ENCODE data around the gene PRELID2.
"Not testable (repeated sequence)": the region's sequence is repeated elsewhere in the genome, so short reads cannot be mapped to it uniquely, and the experiment has no call there.

PRELID2 gene

DNA sequence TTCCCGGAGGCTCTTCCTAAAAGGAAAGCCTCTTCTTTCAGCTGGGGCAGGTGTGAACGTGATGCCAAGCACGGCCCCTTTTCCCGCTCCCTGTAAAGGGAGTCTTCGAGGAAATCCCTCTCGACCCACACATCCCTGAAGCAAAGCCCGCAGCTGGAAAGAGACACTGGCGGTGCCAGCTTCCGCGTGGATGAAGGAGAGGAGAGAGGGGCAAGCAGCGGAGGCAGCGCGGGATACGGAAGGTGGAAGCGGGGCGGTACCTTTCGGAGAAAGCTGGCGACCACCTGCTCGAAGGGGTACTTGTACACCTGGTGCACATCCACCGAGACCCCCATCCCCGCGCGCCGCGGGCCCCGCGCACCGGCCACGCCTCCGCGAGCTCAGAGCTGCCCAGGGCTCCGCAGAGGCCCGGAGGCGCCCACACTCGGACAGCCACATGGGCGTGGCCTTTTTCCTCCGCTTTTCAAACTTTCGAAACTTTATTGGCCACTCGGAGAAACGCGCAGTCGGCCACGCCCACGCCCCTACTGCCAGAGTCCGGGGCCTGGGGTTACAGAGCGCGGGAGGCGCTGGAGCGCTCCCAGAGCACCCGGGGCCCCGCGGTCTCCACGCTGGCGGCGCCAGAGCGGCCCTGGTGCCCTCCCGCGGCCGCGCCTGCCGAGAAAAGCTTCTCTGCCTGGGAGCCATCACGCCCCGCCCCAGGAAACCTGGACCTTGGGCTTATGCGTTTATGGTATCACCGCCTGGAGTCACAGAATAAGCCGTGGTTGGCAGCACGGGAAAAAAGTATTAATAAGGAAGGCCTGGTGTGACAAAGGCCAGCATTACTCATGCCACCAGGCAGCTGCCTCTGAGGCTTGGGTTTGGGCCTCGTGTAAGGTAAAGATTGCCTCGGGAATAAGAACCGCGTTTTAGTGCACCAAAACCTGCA lies at the start of gene PRELID2:
Gene PRELID2 (minus strand): TSS at position 426 of the 931 bp plus-strand sequence. CDS start 91 bp downstream, at position 335.
- peak; percentile 71 for DNase-seq

DNA sequence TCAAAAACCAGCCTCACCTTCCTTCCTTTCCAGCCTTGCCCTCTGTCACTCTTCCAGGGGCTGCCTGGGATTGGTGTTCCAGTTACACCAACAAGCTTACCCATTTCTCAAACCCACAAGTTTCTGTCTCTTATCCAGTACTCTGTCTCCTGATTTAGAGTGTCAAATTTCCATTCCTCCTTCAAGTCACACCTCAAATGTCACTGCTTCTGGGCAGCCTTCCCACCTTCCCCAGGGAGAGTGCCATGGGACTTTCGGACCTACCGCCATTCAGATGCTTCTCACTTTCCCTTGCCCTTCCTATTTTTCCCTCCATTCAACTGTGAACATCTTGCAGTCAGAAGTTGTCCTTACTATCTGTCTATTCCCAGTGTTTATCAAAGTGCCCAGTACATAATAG lies 39.6 kb upstream of the PRELID2 start:
- DNase-seq = no peak

DNA sequence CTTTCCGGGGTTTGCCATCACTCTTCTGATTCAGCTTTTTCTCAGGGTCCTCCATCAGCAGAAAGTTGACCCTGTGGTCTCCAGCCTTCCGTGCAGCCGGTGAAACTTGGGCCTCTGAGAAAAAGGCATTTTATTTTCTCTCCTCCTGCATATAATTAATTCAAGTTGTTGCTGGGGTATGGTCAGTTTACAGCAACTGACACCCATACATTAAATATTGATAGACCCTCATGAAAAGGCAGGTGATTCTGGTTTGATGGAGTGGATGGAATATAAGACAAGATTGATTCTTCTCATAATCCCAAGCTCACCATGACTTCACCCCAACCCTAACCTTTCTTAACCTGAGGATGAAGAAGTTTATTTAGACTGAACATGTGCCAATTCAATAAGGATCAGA lies 37.8 kb upstream of the PRELID2 start, which contains the start of gene GRXCR2:
Gene GRXCR2 (minus strand): TSS at position 101 of the 400 bp plus-strand sequence. CDS start 46 bp downstream, at position 55.
- DNase-seq = no peak

DNA sequence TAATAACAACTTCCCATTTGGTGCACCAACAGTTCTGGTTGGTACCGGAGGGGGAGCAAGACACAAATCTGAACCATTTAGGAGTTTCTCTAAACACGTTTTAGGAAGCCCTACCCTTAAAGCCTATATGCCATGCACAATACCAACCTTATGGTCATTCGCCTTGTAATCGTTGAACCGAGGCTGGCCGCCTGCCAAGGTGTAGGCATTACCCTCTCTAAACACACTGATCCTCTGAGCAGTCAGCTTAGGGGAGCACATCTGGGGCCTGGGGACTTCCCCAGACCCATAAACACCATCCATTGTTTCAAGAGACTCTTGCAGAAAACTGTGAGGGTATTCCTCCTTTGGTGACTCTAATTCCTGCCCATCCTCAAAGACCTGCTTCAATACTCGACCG lies 37.3 kb upstream of the PRELID2 start:
- no peak for DNase-seq

DNA sequence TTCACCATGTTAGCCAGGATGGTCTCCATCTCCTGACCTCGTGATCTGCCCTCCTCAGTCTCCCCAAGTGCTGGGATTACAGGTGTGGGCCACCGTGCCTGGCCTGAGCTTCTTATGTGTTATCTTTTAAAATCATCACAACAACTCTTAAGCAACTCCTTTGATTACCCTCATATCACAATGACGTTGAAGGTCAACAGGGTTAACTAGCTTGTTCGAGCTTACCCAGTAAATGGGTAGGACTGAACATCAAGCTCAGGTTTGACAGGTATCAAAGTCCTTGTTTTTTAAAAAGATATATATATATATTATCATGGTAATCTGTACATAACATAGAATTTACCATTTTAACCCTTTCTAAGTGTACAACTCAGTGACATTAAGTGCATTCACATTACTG lies 34.6 kb upstream of the PRELID2 start:
- no peak for DNase-seq

DNA sequence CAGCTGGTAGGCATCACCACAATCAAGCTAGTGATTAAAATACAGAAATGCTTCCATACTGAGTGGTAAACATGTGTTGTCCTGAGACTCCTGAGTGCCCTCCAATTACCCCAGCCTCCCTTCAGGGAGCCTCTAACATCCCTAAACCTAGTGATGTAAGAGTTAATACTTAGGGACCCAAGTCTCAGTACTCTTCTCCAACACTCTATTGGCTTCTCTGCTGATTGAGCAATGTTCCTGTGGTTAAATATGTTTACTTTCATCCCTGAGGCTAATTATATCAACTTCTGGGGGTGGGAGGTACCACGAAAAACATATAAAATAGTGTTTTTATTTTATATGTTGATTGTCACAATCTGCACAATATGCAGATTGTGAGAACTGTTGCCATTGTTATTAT lies 32.7 kb upstream of the PRELID2 start:
- DNase-seq = no peak

DNA sequence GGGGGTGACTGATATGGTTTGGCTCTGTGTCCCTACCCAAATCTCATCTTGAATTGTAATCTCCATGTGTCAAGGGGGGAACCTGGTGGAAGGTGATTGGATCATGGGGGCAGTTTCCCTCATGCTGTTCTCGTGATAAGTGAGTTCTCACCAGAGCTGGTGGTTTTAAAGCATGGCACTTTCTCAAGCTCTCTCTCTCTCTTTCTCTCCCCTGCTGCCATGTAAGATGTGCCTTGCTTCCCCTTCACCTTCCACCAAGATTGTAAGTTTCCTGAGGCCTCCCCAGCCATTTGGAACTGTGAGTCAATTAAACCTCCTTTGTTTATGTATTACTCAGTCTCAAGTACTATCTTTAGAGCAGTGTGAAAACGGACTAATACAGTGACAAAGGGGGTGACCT lies 29.3 kb upstream of the PRELID2 start:
- DNase-seq = not testable (repeated sequence)

DNA sequence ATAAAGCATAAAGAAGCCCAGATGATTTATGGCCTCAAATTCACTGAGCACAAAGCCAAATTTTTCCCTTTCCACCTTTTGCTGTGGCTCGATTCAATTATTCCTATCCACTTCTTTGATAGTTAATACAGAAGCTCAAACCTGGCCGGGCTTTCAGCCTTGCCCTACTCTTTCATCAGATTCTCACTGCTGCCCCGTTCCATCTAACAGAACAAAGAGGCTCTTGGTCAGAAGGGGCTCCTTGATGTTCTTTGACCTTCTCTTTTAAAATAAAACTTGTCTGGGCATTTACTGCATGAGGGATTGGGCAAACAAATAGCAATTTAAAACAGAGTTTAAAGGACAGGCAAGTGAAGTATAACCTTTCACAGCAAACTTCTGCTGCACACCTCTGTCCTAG lies 27.9 kb upstream of the PRELID2 start:
- no peak for DNase-seq

DNA sequence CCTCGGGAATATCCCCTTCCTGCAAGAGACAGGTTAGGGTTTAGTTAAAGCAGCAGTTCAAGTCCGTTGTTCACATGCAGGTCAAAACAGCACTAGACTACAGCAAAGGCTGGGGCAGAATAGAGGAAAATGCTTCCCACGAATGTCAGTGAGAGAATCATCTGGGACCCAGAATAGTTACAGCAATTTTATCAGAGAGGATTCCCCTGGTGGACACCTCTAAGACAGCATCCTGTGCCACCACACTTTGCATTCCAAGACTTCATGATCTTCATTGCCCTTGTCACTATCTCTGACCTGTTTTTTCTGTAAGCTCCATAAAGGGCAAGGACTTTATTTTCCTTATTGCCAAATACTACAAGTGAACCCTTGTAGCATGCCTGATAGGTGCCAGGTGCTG lies 24.8 kb upstream of the PRELID2 start:
- no peak for DNase-seq

DNA sequence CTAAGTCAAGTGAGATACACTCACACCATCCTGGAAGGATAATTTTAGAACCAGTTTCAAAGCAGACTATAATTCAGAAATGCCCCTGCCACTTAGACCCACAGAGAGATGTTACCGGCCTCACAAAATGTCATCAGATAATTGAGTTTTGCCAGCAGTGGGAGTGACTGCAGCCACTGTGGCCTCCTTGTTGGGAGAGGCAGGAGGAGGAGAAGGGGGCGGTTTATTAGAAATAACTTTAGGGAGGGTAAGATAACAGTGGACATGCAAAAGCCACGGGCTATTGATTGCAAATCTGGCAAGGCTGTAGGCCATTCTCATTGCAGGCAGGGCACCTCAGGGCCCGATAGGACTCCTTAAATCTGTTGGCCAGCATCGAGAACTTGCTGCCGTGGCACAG lies 24.3 kb upstream of the PRELID2 start:
- no peak for DNase-seq

DNA sequence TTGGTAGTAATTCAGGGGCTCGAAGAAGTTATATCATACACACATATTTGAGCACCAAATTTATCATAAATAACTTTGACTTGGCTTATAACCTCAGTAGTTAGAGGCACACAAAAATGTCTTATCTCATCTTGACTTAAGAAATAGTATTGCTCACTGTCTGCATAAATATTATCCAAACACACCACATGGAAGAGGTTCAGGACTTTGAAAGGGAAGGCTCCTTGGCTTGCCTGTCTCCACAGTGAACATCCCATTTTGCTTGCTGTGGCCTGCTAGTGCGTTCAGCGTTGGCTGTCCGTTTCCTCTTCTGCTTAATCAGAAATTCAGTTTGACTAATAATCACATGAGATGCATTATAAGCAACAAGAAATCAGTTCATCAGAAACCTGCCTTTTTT lies 23.8 kb upstream of the PRELID2 start:
- no peak for DNase-seq

DNA sequence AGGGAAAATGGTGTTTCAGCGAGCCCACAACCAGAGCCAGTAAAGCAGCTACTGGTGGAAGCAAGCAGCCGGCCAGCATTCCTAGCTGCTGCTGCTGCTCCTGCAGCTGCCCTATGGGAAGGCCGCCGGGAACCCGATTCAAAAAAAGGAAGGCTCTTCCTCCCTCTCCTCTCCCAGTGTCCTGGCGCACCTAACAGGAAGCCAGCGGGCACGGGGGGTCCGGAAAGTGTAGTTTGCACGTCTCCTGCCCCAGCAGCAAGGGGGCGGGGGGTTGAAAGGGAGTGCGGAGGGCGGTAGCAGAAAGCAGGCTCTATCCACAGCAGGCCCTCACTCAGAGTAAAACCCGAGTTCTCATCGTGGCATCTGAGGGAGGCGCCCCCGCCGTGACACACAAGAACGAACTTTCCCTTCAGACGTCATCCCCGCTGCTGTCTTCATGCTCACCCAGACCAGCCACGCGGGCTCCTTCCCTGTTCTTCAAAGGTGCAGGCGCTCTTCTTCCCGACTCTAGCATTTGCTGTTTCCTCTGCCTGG lies 21.2 kb upstream of the PRELID2 start:
- no peak for DNase-seq

DNA sequence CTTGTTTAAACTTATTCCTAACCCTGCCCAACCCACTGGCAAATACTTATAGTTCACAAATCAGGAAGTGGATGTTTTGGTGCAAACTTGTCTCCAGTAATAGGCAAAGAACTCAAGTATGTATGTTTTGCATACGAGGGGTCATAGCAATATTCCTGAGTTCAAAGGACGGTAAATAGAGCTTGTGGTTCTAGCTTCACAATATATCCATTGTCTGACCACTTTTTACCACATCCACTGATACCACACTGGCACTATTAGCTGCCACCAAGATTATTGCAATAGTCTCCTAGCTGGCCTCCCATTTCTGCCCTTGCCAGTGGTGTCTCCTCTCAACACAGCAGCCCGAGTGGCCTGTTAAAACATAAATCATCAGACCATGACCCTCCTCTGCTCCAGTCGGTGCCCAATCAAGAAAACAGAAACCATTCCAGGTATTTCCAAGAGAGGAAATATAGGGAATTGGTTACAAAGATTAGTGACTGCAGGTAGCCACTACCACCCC lies 20.7 kb upstream of the PRELID2 start:
- peak; percentile 3 for DNase-seq

DNA sequence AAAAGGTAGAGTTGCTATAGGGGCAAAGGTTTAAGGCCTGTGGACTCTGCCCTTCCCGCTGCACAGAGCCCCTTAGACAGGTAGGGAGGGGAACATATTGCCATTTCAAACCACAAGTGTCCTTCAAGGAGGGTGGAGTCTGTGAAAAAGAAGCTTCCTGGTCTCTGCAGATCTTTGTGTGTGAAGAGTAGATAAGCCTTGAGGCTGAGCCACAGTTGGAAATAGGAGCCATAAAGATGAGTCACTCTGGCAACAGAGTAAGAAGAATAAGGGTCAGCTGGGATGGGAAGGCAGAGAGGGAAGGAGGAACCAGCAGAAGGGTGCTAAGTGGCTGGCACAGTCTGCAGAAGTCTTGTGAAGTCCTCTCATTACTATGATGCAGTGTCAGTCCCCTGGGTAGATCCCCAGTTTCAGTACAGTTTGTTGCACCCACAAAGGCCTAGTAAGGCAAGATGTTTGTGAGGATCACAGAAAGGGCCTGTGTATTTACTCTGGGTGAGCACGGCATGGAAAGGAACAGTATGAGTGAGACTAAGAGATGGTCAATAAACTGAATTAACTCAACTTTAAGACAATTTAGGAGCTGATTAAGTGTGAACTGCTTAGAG lies 19.6 kb upstream of the PRELID2 start:
- no peak for DNase-seq

DNA sequence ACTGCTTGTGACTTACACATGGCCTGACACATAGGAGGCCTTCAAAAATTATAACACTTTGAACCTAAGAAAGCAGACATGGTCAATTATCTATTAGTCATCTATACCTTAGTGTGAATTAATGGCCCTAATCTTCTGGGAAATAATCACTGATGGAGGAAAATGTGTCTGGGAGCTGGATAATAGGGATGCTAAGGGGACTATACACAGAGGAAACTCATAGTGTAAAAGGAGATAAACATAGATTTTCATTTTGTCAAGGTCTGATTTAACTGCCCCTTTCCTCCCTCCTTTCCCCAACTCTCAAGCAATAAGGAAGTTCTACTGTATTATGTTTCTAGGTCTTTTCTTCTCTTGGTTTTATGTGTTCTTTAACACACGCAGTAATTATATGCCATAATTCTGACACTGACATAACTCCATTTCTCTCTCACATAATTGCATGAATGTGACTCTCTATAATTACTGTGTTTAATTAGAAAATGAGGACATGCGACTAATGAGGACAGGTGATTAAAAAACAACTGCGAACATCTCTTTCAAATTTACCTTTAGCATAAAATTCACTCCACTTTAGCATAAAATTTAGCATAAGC lies 18.7 kb upstream of the PRELID2 start:
- DNase-seq = no peak

DNA sequence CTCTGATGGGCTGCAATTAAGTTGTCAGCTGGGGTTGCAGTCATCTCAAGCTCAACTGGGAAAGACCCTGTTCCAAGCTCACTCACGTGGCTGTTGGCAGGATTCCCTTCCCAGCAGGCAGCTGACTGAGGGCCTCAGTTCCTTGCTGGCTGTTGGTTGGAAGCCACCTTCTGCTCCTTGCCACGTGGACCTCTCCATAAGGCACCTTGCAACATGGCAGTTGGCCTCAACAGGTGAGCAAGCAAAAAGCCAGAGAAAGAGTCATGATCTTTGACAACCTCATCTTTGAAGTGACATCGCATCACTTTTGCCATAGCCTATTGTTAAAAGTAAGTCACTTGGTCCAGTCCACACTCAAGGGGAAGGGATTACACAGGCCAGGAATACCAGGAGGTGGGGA lies 17.8 kb upstream of the PRELID2 start:
- no peak for DNase-seq

DNA sequence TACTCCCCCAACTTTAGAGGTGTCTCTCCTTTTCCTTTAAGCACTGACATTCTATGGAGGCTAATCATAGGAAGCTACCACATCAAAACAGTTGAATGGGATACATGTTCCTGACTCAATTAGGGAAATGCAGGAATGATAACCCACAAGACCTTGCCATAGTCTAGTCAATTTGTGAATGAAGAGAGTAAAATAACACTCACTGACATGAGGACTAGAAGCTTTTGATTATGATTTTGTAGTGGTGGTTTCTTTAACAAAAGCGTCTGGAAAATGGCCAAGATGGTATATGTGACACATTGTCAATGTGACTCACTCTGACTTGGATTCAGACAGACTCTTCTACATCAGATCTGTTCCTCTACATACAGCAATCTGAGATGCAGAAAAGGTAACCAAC lies 13.7 kb upstream of the PRELID2 start:
- no peak for DNase-seq

DNA sequence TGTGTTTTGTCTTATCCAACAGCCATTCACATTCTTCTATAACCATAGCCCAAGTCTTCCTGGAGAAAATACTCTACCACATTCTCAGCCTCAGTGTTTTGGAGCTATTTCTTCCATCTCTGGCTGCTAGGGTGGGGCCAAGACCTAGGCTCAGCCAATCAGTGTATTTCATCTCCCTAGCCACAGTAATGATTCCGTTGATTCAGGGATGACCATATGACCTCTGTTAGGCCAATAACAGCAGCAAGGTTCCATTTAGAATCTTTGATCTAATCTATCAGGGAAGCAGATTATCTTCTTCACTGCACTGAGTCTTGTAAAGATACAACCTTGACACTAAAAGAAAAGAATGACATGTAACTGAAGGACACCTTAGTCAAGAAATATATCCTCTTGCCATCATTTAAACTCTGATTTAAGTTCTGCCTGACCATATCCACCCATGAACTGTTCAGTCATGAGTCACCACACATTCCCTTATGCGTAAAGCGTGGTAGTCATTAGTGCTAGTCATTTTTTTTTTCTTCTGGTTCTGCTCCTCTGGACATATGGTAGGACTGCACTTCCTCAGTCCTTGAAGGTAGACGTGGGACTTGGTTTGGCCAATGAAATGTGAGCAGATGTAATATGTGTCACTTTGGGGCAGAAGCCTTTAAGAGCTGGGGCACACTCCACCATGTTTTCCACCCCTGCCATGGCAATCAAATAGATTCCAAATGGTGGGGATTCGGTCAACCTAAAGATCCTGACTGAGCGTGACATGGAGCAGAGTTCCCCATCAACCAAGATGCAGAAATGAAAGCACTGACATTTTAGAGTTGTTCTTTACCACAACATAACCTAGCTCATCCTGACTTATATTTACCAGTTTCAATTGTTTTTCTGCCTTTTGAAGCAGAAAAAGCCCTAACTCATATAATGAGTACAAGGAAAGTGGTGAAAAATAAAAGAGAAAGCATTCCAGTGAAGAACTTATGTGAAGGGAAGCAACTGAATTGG lies 12.7 kb upstream of the PRELID2 start:
- DNase-seq = no peak

DNA sequence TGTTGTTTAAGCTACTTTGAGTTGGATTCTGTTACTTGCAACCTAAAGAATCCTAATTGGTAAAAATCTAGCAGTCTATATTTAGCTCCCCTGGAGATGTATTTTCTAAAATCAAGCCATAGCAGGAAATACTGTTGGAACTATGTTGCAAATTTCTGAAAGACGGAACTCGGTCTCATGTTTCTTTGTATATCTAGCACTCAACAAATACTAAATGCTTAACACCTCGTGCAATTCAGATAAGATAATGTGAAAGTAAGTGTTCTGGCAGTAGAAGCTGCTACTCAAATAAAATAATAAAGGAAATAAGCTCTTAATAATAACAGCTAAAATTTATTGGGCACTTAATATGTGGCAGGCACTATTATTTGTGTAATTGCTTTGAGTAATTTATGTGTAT lies 10.9 kb upstream of the PRELID2 start:
- DNase-seq = no peak

DNA sequence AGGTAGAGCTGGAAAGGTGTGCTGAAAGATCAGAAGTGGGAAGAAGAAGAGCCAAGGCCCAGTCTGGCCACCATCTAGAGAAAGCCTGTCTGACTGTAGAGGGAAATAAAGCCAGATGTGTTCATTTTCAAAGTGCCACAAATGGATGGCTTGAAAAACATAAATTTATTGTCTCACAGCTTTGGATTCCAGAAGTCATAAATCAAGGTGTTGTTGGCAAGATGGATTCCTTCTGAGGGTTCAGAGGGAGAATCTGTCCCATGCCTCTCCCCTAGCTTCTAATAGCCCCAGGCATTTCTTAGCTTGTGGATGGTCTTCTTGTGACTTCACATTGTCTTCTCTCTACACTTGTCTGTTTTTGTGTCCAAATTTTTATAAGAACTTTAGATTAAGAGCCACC lies 6.2 kb upstream of the PRELID2 start:
- no peak for DNase-seq

DNA sequence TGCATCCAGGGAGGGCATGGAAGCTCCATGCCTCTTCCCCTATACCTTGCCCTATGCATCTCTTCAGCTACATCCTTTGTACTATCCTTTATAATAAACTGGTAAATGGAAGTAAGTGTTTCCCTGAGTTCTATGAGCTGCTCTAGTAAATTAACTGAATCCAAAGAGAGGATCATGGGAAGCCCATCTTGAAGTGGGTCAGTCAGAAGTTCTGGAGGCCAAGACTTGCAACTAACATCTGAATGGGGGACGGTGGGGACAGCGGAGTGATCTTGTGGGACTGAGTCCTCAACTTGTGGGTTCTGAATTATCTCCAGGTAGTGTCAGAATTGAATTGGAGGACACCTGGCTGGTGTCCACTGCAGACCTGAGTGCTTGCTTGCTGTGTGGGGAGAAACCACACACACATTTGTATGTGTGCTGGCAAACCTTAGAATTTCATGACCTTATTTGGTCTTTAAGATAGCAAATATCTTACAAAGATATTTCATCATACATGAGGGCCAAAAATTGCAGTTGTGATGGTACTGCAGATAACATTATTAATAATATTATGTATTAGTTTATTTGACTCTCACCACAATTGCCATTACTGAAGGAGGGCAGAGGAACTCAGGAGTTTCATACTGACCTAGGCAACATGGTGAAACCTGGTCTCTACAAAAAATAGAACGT lies 5.5 kb upstream of the PRELID2 start:
- no peak for DNase-seq

DNA sequence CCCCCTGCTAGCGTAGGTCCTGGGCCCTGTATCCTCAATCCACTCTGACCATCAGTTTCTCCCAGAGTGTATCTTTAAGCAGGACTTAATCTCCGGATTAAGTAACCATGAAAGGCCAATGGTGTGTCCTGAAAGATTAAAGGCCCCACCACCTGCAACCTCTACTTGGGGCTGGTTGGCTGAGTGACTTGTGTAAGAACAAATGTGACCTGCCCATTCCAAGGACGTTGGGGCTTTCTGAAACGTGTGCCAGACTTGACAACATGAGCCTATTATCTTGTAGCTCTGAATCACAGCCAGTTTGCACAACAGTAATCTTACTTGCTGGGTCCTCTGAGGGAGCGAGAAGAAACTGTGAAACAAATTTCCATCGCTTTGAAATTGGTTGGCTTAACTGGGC lies 3.1 kb upstream of the PRELID2 start:
- no peak for DNase-seq

Measured in NCI-H510A treated with DMSO at 0.1 percent for 48 hours (cell line).